Mesenchymal stem cell (in vitro differentiated cells and primary cell): ENCODE measurements around the gene PCYT1A.

Experiments used
- DNase-seq: peaks from one replicate; pipeline ENCODE4 v3.0.0-alpha.2; 2013
- H2AFZ ChIP-seq: one replicate; pipeline ENCODE4 v1.6.1; 2013; ENCODE audit warnings: low read depth, mild to moderate bottlenecking, control low read depth, inconsistent platforms, low read length, moderate library complexity
- H2AK5ac ChIP-seq: 2 replicates; pipeline ENCODE4 v1.6.1; 2013; ENCODE audit warnings: low read length, moderate library complexity, mild to moderate bottlenecking, inconsistent platforms; ENCODE audit not compliant: severe bottlenecking
- H2BK120ac ChIP-seq: one replicate; pipeline ENCODE4 v1.6.1; 2013; ENCODE audit warnings: low read depth, mild to moderate bottlenecking, inconsistent platforms, low read length, moderate library complexity
- H2BK12ac ChIP-seq, 2 experiments: one replicate each; pipeline ENCODE4 v1.6.1; 2013; ENCODE audit warnings: inconsistent platforms in 2 of 2, low read length in 2 of 2, mild to moderate bottlenecking in 2 of 2, moderate library complexity in 2 of 2, control low read depth in 1 of 2
- H2BK15ac ChIP-seq: one replicate; pipeline ENCODE4 v1.6.1; 2013; ENCODE audit warnings: mild to moderate bottlenecking, low read depth, inconsistent platforms; ENCODE audit not compliant: poor library complexity, severe bottlenecking
- H2BK5ac ChIP-seq: 2 replicates; pipeline ENCODE4 v1.6.1; 2013; ENCODE audit warnings: low read depth, mild to moderate bottlenecking, low read length, control low read depth, inconsistent platforms; ENCODE audit not compliant: poor library complexity, severe bottlenecking
- H3K14ac ChIP-seq, 2 experiments: one replicate each; pipeline ENCODE4 v1.6.1; 2013; ENCODE audit warnings: inconsistent platforms in 2 of 2, low read length in 2 of 2, control low read depth in 1 of 2, mild to moderate bottlenecking in 1 of 2, moderate library complexity in 1 of 2
- H3K18ac ChIP-seq, 2 experiments: one replicate each; pipeline ENCODE4 v1.6.1; 2013; ENCODE audit warnings: inconsistent platforms in 2 of 2, low read length in 2 of 2, control low read depth in 1 of 2, low read depth in 1 of 2, mild to moderate bottlenecking in 1 of 2
- H3K23ac ChIP-seq, 2 experiments: one replicate each; pipeline ENCODE4 v1.6.1; 2013; ENCODE audit warnings: inconsistent platforms in 2 of 2, low read length in 2 of 2, mild to moderate bottlenecking in 2 of 2, moderate library complexity in 2 of 2, control low read depth in 1 of 2
- H3K27ac ChIP-seq: 2 replicates; pipeline ENCODE4 v1.5.1; 2013; ENCODE audit warnings: mild to moderate bottlenecking, moderate library complexity, low read length, control low read depth, inconsistent platforms; ENCODE audit not compliant: poor library complexity, severe bottlenecking
- H3K27me3 ChIP-seq, 2 experiments: 2 replicates each; pipeline versions ENCODE4 v1.6.1 to v1.7.0; 2013; ENCODE audit warnings: low read length in 2 of 2, mild to moderate bottlenecking in 2 of 2, moderate library complexity in 2 of 2, control low read depth in 1 of 2, inconsistent platforms in 1 of 2; ENCODE audit not compliant: control insufficient read depth in 1 of 2, insufficient read depth in 1 of 2
- H3K36me3 ChIP-seq, 2 experiments: 2 replicates each; pipeline versions ENCODE4 v1.6.1 to v1.7.0; 2013; ENCODE audit warnings: low read length in 2 of 2, control low read depth in 1 of 2, inconsistent platforms in 1 of 2, low read depth in 1 of 2, mild to moderate bottlenecking in 1 of 2; ENCODE audit not compliant: insufficient read depth in 2 of 2, control insufficient read depth in 1 of 2
- H3K4ac ChIP-seq, 2 experiments: one replicate each; pipeline ENCODE4 v1.6.1; 2013; ENCODE audit warnings: inconsistent platforms in 2 of 2, low read length in 2 of 2, mild to moderate bottlenecking in 2 of 2, moderate library complexity in 2 of 2, control low read depth in 1 of 2, low read depth in 1 of 2
- H3K4me1 ChIP-seq: 2 replicates; pipeline ENCODE4 v1.6.1; 2013; ENCODE audit warnings: low read depth, low read length, control low read depth; ENCODE audit not compliant: control insufficient read depth, insufficient read depth
- H3K4me2 ChIP-seq: 2 replicates; pipeline ENCODE4 v1.6.1; 2013; ENCODE audit warnings: low read length, mild to moderate bottlenecking, inconsistent platforms; ENCODE audit not compliant: poor library complexity, severe bottlenecking
- H3K4me3 ChIP-seq, 2 experiments: 2 replicates each; pipeline versions ENCODE4 v1.5.1 to v1.7.0; 2013; ENCODE audit warnings: low read length in 2 of 2, mild to moderate bottlenecking in 2 of 2, control low read depth in 1 of 2, low read depth in 1 of 2; ENCODE audit not compliant: insufficient read depth in 1 of 2
- H3K79me1 ChIP-seq: replicated peaks from 2 replicates; pipeline ENCODE4 v1.6.1; 2013; ENCODE audit warnings: mild to moderate bottlenecking, control low read depth, low read length, inconsistent platforms; ENCODE audit not compliant: poor library complexity, severe bottlenecking
- H3K9ac ChIP-seq: 2 replicates; pipeline ENCODE4 v1.7.0; 2013; ENCODE audit warnings: mild to moderate bottlenecking, low read length, moderate library complexity
- H3K9me3 ChIP-seq: 2 replicates; pipeline ENCODE4 v1.7.0; 2013; ENCODE audit warnings: mild to moderate bottlenecking, low read length; ENCODE audit not compliant: control insufficient read depth
- H4K8ac ChIP-seq: one replicate; pipeline ENCODE4 v1.6.1; 2013; ENCODE audit warnings: inconsistent platforms, mild to moderate bottlenecking, low read length, moderate library complexity
- H4K91ac ChIP-seq: one replicate; pipeline ENCODE4 v1.6.1; 2013; ENCODE audit warnings: mild to moderate bottlenecking, low read length, inconsistent platforms
- WGBS: methylation state at CpG from one replicate; pipeline ENCODE4 v1.1.7; 2013; ENCODE audit warnings: mixed read lengths; 5-methylcytosine and 5-hydroxymethylcytosine counted together

Gene PCYT1A

DNA sequence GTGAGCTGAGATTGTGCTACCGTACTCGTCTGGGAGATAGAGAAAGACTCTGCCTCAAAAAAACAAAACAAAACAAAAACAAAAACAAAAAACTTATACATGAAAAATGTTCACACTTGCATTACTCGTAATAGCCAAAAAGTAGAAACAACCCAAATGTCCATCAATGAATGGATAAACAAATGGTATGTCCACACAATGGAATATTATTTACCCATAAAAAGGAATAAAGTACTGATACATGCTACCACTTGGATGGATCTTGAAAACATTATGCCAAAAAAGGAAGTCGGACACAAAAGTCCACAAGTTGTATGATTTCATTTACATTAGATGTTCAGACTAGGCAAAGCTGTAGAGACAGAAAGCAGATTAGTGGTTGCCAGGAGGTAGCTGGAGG, 26.7 kb downstream of the PCYT1A start:
- no peak overlapping the region for H3K23ac ChIP-seq
- no peak overlapping the region for H3K4me2 ChIP-seq

DNA sequence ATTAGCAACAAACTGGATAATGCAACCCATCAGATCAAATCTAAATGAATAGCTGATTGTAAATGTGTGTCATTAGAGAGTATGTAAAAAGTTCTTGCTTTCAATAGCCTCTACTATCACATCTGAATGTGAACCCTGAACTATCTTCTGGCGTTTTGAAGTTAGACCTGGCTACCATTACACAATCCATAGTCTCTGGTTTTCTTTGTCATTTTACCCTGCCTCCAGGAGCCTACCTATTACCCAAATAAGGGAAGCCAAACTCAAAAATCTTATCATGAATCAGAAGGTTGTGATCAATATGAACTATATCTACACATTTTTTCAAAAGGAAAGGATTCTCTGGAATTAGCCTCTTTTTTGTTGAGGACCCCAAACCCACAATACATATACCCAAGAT, 31.8 kb downstream of the PCYT1A start:
- Histone ChIP-seq H3K36me3 (peaks cover 22 to 62% of the 10 kb centered on the region in 2 experiments), H4K8ac (no peak overlapping the region), H3K4me3 (no peak overlapping the region), H3K27ac (no peak overlapping the region), H2BK12ac (no peak overlapping the region), H3K4me1 (peaks cover 2% of the 10 kb centered on the region), H3K27me3 (no peaks in the 10 kb centered on the region), H3K79me1 (peaks cover 18% of the 10 kb centered on the region), H3K4me2 (no peak overlapping the region), H4K91ac (no peak overlapping the region), H2BK120ac (no peak overlapping the region), H3K9me3 (no peaks in the 10 kb centered on the region), H3K9ac (no peak overlapping the region), H2BK15ac (no peak overlapping the region), H3K18ac (no peak overlapping the region), H3K14ac (no peak overlapping the region), H2AK5ac (no peak overlapping the region), H3K23ac (no peak overlapping the region), H2AFZ (no peak overlapping the region), H3K4ac (no peak overlapping the region), H2BK5ac (no peak overlapping the region)
- WGBS, result 47% methylated on average over 1 of the region's 1 CpG
- DNase-seq, result no peak

More for the DNA sequence above, 26.7 kb downstream of the PCYT1A start:
- Histone ChIP-seq H3K9me3 (no peaks in the 10 kb centered on the region), H3K4me3 (no peak overlapping the region), H3K9ac (no peak overlapping the region), H4K8ac (no peak overlapping the region), H2AK5ac (no peak overlapping the region), H3K79me1 (peaks cover 21% of the 10 kb centered on the region), H3K36me3 (peaks cover 16 to 61% of the 10 kb centered on the region in 2 experiments), H4K91ac (no peak overlapping the region), H3K27me3 (no peaks in the 10 kb centered on the region), H3K18ac (no peak overlapping the region), H2BK120ac (no peak overlapping the region), H3K27ac (no peak overlapping the region), H3K4me1 (no peaks in the 10 kb centered on the region), H2BK12ac (no peak overlapping the region), H3K4ac (no peak overlapping the region), H2AFZ (no peak overlapping the region), H2BK15ac (no peak overlapping the region), H2BK5ac (no peak overlapping the region), H3K14ac (no peak overlapping the region)
- 100% methylated on average over 3 of the region's 4 CpGs for WGBS
- DNase-seq, result no peak

DNA sequence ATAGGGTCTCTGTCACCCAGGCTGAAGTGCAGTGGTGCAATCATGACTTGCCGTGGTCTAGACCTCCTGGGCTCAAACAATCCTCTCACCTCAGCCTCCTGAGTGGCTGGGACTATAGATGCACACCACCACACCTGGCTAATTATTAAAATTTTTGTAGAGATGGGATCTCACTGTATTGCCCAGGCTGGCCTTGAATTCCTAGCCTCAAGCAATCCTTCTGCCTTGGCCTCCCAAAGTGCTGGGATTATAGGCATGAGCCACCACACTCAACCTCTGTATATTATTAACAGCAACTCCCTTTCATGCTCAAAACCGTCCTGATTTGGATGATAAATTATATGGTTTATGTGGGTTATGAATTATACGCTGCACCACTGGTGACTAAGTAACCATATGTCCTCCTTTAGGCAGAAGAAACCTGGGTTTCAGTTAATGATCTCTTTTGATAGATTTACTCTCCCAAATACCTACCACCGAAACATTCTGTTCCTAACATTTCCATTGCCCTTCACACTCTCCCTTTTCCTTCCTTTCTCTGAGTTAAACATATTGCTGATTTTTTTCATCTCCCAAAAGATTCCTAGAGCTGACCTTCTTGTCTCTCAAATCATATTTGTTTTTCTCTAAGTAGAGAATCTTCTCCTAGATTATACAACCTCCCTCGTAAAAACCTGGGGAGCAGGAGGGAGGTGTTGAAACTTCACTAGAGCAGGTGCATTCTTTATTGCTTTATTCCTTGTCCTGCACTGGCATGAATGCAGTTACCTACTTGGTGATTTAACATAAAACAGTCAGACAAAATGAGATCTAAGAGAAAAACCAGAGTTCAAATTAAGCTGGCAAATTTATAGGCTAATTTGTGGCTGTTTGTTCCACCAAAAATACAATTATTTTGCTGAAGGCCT, 32.9 kb downstream of the PCYT1A start:
- Histone ChIP-seq H3K4me1 (peaks cover 2% of the 10 kb centered on the region), H4K91ac (no peak overlapping the region), H2BK5ac (no peak overlapping the region), H3K79me1 (peaks cover 19% of the 10 kb centered on the region), H3K27ac (no peak overlapping the region), H4K8ac (no peak overlapping the region), H3K27me3 (no peaks in the 10 kb centered on the region), H3K4me3 (no peak overlapping the region), H3K18ac (no peak overlapping the region), H2BK15ac (no peak overlapping the region), H3K9me3 (no peaks in the 10 kb centered on the region), H3K4ac (no peak overlapping the region), H3K23ac (no peak overlapping the region), H2BK120ac (no peak overlapping the region), H3K4me2 (no peak overlapping the region), H2AK5ac (no peak overlapping the region), H3K14ac (no peak overlapping the region), H2AFZ (no peak overlapping the region), H2BK12ac (no peak overlapping the region), H3K9ac (no peak overlapping the region), H3K36me3 (peaks cover 21 to 59% of the 10 kb centered on the region in 2 experiments)
- no peak for DNase-seq
- WGBS, result 67% methylated on average over 4 of the region's 5 CpGs

DNA sequence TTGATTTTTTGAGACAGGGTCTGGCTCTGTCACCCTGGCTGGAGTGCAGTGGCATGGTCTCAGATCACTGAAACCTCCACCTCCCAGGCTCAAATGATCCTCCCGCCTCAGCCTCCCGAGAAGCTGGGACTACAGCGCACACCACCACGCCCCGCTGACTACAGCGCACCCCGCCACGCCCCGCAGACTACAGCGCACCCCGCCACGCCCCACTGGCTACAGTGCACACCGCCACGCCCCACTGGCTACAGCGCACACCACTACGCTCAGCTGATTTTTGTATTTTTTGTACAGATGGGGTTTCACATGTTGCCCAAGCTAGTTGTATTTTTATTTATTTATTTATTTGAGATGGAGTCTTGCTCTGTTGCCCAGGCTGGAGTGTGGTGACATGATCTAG, 35.6 kb downstream of the PCYT1A start:
- WGBS, result 97% methylated on average over 16 of the region's 16 CpGs

More for the DNA sequence above, 35.6 kb downstream of the PCYT1A start:
- Histone ChIP-seq H4K8ac (peak overlapping the region; percentile 56), H3K14ac (no peak overlapping the region), H3K23ac (no peak overlapping the region), H2BK5ac (no peak overlapping the region), H3K27me3 (no peaks in the 10 kb centered on the region), H3K4me2 (no peak overlapping the region), H3K9ac (no peak overlapping the region), H2BK12ac (no peak overlapping the region), H3K4ac (no peak overlapping the region), H3K27ac (no peak overlapping the region), H2BK15ac (no peak overlapping the region), H3K4me3 (no peak overlapping the region), H2AFZ (no peak overlapping the region), H2BK120ac (no peak overlapping the region), H3K9me3 (no peaks in the 10 kb centered on the region), H3K36me3 (peaks cover 30 to 62% of the 10 kb centered on the region in 2 experiments), H3K79me1 (peaks cover 21% of the 10 kb centered on the region), H3K18ac (peak overlapping the region in 1 of 2 experiments; percentile 8), H2AK5ac (no peak overlapping the region), H3K4me1 (peaks cover 2% of the 10 kb centered on the region), H4K91ac (no peak overlapping the region)
- DNase-seq, result no peak
